ENCODE results near the gene SNX9. TPM values are rescaled to one million over a fixed set of nuclear protein-coding genes. Genes with fewer than 3 reads are reported as not detected.
"Not testable (repeated sequence)": the region's sequence is repeated elsewhere in the genome, so short reads cannot be mapped to it uniquely, and the experiment has no call there.

The SNX9 gene
- total RNA-seq, 1 donor from 2014 or later: 36.2 TPM

- DNase-seq (ENCODE audit: low read depth in 2 of 2): no peak
These were observed 8.6 kb downstream of the SNX9 start for GRCh38 chr6:157831424-157832249.

GRCh38 chr6:157832250-157832967, 9.4 kb downstream of the SNX9 start:
- peak in 1 of 2 donors; percentile 25 for DNase-seq (ENCODE audit: low read depth in 2 of 2)

GRCh38 chr6:157834549-157834948, 11.5 kb downstream of the SNX9 start:
- DNase-seq (ENCODE audit: low read depth in 2 of 2): no peak

- no peak for DNase-seq (ENCODE audit: low read depth in 2 of 2)
These were observed 15.8 kb downstream of the SNX9 start for GRCh38 chr6:157838718-157839430.

GRCh38 chr6:157839606-157840005, 16.6 kb downstream of the SNX9 start:
- DNase-seq (ENCODE audit: low read depth in 2 of 2): no peak

DNA sequence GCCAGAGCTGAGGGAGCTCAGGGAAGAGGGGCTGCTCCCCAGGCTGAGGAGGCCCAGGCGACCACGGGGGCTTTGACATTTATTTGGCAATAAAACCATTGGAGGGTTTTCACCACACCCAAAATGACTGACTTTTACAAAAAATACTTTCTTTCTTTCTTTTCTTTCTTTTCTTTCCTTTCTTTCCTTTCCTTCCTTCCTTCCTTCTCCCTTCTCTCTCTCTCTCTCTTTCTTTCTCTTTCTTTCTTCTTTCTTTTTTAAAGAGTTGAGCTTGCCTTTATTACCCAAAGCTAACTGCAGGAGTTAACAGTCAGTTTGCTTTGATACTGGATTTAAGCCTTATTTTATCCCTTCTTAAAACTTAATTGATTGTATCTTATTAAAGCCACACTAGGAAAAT, 17.2 kb downstream of the SNX9 start:
- no peak for DNase-seq (ENCODE audit: low read depth in 2 of 2)

- peak in 1 of 2 donors; percentile 44 for DNase-seq (ENCODE audit: low read depth in 2 of 2)
These were observed 17.7 kb downstream of the SNX9 start for GRCh38 chr6:157840776-157841175.

DNA sequence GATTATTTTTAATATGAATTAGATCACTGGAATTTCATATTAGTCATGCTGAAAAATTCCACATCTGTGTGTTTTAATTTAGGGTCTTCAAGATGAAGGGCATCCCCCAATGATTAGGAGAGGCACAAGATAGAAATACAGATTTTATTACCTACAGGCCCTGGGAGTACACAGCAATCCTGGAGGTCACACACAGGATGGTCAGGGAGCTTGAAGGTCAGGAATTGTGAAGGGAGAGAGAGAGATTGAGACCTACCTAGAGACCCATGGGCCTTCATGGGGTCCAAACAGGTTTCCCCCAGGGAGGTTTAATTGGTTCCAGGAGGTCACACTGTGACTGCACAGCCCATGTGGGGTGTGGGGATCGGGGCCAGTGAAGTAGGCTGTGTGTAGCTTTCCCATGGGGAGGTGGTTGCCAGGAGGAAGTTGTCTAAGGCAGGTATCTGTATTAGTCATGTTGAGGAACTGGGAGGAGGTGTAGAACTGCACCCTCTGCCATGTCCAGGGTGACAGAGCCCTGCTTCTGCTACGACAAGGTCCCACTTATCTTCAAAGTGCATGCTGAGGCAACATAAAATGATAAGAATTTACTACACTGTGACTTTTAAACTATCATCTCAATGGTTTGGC, 18.3 kb downstream of the SNX9 start:
- no peak for DNase-seq (ENCODE audit: low read depth in 2 of 2)

DNA sequence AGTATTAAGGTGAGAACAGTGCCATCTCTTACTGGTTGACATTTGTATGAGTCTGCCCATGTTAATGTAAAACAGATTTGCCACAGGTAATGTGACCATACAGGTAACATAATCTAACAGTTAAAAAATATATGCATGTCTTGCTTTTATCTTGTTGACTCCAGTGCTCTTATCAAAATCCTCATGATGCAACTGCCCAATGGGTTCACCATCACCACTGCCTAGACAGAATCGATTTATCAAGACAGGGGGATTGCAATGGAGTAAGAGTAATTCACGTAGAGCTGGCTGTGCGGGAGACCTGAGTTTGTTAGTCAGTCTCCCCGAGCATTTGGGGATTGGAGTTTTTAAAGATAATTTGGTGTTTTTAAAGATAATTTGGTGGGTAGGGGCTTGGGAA, 19.2 kb downstream of the SNX9 start:
- DNase-seq (ENCODE audit: low read depth in 2 of 2): no peak

- not testable (repeated sequence) for DNase-seq (ENCODE audit: low read depth in 2 of 2)
These were observed 21.1 kb downstream of the SNX9 start for GRCh38 chr6:157844196-157844595.

DNA sequence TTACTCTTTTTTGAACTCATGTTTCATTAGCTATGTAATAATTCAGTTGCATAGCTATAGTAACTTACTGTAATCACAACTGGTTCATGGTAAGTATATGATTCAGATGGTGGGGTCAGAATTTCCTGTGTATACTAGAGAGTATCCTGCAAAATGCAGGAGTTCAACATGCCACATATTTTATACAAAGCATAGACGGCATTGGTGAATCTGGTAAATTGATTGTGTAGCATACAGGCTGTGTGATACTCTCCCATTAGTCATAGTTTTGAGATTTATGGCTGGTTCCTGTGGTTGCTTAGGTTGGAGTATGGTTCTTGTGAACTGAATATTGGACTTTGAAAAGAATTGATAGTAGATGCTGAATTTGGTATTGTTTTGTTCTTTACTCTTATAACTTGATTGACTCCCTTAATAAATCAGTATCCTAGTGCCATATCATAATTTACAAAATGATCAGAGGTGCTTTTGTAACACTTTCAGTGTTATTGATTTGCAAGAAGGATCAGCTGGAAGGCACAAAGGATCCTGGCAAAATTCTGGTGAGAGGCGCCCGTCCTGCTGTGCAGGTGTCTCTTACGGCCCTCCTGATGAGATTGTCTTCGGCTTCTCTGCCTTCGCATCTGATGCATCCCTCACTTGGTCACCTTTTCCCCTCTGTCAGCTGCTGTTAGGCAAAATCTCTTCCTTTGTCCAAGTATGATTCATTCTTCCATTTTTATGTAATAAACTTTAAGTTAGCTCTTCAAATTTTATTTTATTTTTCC, 22.6 kb downstream of the SNX9 start:
- no peak for DNase-seq (ENCODE audit: low read depth in 2 of 2)

GRCh38 chr6:157847846-157848245, 24.8 kb downstream of the SNX9 start:
- no peak for DNase-seq (ENCODE audit: low read depth in 2 of 2)

- no peak for DNase-seq (ENCODE audit: low read depth in 2 of 2)
These were observed 25.6 kb downstream of the SNX9 start for GRCh38 chr6:157848693-157849092.

DNA sequence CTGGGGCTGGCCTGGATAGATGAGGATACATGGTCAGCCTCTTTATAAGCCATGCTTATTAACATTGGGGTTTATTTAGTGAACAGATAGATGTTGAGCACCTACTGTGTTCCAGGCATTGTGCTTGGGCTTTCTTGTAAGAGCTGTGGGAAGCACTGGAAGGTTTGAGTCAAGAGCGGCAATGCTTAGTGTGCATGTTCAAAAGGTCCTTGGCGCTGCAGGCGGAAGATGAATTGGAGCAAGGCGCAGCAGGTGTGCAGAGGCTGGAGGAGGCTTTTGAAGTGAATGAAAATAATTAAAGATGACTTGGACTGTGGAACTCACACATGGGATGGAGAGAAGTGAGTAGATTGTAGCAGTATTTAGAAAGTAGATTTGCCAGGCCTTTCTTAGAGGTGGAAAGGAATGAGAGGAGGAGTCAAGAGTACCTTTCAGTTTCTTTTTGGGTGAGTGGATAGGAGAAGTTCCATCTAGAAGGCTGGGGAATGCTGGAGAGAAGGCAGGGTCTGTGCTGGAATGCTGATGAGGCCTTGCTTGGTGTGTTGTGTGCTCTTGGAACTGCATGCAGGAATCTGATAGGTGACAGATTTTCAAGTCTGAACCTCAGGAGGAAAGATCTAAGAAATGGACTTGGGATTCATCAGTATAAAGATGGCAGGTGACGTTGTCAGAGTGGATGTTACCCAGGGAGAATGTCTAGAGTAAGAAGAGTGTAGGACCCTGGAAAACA, 26.4 kb downstream of the SNX9 start:
- DNase-seq (ENCODE audit: low read depth in 2 of 2): no peak

DNA sequence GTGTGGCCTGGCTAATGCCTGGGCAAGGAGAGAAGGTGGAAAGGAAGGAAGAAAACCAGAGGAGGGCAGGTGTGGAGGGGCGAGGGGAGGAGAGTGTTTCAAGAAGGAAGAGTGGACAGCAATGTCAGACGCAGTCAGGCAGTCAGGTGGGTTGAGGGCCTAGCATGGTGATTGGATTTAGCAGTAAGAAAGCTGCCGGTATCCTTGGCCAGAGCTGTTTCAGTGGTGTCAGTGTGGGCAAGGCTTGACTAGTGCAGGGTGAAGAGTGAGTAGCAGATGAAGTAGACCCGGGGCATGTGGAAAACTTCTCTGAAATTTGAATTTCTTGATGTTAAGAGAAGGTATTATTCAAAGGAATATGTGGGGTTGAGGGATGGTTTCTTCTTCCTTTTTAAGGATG, 27.0 kb downstream of the SNX9 start:
- no peak for DNase-seq (ENCODE audit: low read depth in 2 of 2)

- peak; percentile 11 to 33 for DNase-seq (ENCODE audit: low read depth in 2 of 2)
These were observed 30.2 kb downstream of the SNX9 start for GRCh38 chr6:157853018-157853805.

GRCh38 chr6:157853902-157854502, 31.0 kb downstream of the SNX9 start:
- no peak for DNase-seq (ENCODE audit: low read depth in 2 of 2)

GRCh38 chr6:157855325-157855724, 32.3 kb downstream of the SNX9 start:
- DNase-seq (ENCODE audit: low read depth in 2 of 2): no peak

- DNase-seq (ENCODE audit: low read depth in 2 of 2): not testable (repeated sequence)
These were observed 32.8 kb downstream of the SNX9 start for GRCh38 chr6:157855804-157856203.

All from dermis microvascular lymphatic vessel endothelial cell (primary cell).